Measurements from ENCODE around the gene FAM216B. TPM values are rescaled to one million over a fixed set of nuclear protein-coding genes. Genes with fewer than 3 reads are reported as not detected.

FAM216B gene
- total and polyA plus RNA-seq, 9 of the 15 experiments (the other 6 are each of a cell fraction or from before 2014, with no cell fraction given) = not detected

DNA sequence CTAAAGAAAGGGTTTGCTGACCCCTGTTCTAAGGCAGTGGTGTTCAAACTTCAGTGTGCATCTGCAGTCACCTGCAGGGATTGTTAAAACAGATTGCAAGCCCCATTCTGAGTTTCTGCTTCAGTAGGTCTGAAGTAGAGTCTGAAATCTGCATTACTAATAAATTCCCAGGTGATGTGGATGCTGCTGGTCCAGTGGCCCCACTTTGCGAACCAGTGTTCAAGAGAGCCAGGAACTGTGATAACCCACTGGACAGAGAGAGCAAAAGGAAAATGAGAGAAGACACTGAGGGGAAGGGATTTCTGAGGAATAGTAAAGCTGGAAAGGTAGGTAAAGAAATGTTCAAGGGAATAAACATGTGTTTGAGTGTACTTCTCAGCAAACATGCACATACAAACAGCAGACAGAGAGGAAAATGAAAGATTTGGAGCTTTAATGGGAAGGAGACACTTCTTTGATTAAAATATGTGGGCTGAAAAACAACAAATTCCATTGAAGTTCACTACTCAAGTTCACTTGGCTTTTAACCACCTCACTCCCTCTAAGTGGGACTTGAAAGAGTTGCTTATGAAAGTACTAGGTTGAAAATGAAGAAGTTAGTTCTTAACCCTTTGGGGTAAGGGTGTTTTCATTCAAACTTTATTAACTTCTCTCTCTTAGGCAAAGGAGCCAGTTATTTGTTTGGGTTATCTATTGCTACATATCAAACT, 26.4 kb upstream of the FAM216B start (continued):
- TF ChIP-seq, protein P1, sequence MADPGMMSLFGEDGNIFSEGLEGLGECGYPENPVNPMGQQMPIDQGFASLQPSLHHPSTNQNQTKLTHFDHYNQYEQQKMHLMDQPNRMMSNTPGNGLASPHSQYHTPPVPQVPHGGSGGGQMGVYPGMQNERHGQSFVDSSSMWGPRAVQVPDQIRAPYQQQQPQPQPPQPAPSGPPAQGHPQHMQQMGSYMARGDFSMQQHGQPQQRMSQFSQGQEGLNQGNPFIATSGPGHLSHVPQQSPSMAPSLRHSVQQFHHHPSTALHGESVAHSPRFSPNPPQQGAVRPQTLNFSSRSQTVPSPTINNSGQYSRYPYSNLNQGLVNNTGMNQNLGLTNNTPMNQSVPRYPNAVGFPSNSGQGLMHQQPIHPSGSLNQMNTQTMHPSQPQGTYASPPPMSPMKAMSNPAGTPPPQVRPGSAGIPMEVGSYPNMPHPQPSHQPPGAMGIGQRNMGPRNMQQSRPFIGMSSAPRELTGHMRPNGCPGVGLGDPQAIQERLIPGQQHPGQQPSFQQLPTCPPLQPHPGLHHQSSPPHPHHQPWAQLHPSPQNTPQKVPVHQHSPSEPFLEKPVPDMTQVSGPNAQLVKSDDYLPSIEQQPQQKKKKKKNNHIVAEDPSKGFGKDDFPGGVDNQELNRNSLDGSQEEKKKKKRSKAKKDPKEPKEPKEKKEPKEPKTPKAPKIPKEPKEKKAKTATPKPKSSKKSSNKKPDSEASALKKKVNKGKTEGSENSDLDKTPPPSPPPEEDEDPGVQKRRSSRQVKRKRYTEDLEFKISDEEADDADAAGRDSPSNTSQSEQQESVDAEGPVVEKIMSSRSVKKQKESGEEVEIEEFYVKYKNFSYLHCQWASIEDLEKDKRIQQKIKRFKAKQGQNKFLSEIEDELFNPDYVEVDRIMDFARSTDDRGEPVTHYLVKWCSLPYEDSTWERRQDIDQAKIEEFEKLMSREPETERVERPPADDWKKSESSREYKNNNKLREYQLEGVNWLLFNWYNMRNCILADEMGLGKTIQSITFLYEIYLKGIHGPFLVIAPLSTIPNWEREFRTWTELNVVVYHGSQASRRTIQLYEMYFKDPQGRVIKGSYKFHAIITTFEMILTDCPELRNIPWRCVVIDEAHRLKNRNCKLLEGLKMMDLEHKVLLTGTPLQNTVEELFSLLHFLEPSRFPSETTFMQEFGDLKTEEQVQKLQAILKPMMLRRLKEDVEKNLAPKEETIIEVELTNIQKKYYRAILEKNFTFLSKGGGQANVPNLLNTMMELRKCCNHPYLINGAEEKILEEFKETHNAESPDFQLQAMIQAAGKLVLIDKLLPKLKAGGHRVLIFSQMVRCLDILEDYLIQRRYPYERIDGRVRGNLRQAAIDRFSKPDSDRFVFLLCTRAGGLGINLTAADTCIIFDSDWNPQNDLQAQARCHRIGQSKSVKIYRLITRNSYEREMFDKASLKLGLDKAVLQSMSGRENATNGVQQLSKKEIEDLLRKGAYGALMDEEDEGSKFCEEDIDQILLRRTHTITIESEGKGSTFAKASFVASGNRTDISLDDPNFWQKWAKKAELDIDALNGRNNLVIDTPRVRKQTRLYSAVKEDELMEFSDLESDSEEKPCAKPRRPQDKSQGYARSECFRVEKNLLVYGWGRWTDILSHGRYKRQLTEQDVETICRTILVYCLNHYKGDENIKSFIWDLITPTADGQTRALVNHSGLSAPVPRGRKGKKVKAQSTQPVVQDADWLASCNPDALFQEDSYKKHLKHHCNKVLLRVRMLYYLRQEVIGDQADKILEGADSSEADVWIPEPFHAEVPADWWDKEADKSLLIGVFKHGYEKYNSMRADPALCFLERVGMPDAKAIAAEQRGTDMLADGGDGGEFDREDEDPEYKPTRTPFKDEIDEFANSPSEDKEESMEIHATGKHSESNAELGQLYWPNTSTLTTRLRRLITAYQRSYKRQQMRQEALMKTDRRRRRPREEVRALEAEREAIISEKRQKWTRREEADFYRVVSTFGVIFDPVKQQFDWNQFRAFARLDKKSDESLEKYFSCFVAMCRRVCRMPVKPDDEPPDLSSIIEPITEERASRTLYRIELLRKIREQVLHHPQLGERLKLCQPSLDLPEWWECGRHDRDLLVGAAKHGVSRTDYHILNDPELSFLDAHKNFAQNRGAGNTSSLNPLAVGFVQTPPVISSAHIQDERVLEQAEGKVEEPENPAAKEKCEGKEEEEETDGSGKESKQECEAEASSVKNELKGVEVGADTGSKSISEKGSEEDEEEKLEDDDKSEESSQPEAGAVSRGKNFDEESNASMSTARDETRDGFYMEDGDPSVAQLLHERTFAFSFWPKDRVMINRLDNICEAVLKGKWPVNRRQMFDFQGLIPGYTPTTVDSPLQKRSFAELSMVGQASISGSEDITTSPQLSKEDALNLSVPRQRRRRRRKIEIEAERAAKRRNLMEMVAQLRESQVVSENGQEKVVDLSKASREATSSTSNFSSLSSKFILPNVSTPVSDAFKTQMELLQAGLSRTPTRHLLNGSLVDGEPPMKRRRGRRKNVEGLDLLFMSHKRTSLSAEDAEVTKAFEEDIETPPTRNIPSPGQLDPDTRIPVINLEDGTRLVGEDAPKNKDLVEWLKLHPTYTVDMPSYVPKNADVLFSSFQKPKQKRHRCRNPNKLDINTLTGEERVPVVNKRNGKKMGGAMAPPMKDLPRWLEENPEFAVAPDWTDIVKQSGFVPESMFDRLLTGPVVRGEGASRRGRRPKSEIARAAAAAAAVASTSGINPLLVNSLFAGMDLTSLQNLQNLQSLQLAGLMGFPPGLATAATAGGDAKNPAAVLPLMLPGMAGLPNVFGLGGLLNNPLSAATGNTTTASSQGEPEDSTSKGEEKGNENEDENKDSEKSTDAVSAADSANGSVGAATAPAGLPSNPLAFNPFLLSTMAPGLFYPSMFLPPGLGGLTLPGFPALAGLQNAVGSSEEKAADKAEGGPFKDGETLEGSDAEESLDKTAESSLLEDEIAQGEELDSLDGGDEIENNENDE (IDR thresholded peaks at IDR 0.05; ENCODE audit: low read depth, low read length) = no peak
- TF ChIP-seq ZNF41 (CRISPR knock-in tag; conservative IDR thresholded peaks at IDR 0.05) (no peak), ZSCAN32 (CRISPR knock-in tag; IDR thresholded peaks at IDR 0.05) (no peak), ZBTB5 (IDR thresholded peaks at IDR 0.05) (no peak), RBBP5 (IDR thresholded peaks at IDR 0.05; ENCODE audit: borderline replicate concordance, insufficient read depth, low read length, poor library complexity, severe bottlenecking) (no peak), NFRKB (IDR thresholded peaks at IDR 0.05; ENCODE audit: low read depth) (no peak), ZNF143 (CRISPR knock-in tag; IDR thresholded peaks at IDR 0.05) (no peak)

Measured in K562 (cell line).